Right forelimb (tissue), 1 donor: ENCODE results near the gene ZFR2.

Source experiments
- DNase-seq: peaks from one replicate; pipeline ENCODE4 v3.0.0-alpha.2; 2018

ZFR2 gene

DNA sequence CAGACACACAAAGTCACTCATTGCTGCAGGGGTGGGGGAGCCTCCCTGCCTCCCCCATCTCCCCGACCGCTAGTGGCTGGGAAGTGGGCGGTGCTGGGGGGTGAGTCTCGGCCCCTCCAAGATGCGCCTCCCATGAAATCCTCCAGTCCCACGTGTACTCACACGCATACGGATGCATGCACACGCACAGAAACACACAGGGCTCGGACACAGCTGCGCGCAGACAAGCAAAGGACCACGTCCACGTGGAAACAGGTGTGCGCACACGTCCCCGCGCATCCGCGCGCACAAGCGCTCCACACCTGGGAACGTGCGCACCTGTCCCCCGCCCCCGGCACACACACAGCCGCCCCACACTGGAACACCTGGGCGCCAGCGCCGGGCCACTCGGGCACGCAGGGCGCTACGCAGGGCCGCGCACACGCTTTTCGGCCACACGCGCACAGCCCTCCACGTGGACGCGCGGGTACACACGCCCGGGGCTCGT lies 83.3 kb downstream of the ZFR2 start:
- no peak for DNase-seq

DNA sequence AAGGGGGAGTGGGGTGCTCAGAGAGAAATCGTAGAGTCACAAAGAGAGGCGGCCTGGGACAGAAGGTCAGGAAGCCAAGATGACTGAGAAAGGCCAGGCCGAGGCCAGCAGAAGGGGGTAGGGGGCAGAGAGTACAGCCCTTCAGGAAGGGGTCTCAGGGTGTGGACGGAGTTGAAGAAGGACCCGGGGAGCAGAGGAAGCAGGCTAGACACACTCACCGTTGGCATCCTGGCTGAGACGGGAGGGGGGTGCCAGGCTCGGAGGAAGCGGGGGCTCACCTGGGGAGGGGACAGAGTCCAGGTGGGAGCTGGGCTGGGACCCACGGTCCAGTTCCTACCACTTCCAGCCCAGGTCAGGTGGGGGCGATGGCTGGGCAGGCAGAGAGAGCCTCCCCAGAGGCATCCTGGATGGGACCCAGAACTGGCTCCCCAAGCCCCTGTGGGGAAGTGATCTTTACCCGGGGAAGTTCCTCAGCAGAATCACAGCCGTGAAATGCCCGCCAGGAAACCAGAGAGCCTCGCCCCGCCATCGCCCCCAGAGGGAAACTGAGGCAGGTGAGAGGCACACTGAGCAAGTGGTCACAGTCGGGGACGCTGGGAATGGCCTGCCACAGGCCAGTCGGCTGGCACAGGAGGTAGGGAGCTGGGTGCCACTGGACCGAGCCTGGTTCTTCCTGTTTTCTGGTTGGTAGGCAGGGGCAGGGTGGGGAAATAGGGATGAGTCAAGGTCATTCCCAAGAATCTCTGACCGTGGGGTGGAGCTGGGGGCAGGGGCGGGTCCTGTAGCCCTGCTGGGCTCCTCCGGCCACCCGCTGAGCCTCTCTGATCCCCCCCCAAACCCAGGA lies 84.0 kb downstream of the ZFR2 start:
- no peak for DNase-seq

DNA sequence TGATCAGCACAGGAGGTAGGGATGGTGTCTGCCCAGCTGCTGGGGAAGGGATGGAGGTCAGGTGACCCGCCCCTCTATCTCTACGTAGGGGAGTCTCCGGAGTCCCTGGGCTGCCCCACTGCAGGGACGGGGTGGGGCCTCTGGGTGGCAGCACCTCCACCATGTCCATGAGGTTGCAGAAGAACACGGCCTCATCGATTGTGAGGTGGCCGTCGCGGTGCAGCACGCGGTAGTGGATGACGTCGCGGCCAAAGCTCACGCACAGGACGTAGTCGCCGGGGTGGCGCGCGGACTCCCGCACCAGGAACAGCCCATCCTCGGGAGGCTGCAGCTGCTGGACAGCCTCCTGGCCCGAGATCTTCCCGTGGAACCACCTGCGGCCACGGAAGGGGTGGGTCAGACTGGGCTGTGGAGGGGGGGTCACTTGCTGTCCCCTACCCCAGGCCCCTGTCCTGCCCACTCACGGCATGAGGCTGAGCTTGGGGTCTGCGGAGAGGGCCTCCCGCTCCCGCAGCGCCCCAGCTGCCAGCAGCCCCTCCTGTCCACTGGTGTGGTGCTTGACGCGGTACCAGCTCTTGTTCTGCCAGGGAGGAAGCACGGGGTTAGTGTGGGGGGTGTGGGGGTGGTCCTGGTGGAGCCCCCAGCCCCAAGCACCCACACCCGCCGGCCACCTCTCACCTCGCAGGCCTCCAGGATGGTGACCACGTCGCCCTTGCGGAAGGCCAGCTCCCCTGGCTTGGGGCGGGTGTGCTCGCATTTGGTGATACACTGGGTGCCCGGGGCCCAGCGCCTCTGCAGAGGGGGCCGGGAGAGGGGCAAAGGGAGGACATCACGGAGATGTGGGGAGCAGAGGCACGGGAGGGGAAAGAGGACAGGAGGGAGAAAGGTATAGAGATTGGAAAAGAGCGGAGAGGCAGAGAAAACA lies 84.9 kb downstream of the ZFR2 start:
- DNase-seq = no peak

DNA sequence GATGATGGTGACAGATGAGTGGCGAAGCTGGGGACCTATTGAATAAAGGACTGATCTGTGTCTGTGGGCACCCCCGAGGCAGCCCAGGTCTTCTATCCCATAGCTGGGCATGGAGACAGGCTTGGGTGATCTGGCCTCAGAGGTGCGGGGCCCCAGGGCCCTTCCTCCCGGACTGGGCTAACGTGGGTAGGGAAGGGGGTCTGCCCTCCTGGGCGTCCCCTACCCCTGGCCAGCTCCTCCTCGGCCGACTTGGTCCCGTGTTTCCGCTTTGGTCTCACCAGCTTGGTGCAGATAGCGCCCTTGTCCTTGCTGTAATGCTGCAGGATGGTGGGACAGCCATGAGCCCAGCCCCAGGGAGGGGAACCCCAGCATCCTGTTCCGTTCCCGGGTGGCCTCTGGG lies 85.9 kb downstream of the ZFR2 start:
- DNase-seq = no peak

DNA sequence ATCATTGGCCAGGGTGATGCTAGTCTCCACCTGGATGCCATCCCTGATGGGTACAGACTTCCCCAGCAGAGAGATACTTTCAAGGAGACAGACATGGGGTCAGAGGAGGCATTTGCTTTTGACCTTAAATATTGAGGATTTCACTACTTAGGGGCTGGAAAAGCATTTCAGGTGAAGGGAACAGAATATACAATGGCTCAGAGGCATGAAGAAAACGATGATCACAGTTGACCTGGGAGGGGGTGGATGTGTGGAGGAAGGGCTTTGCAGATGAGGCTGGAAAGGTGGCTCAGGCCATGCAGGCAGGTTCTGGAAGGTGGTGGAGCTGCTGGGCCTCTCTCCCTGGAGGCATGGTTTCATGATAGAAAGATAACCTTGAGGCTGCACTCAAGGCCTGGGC lies 86.5 kb downstream of the ZFR2 start:
- DNase-seq = no peak

DNA sequence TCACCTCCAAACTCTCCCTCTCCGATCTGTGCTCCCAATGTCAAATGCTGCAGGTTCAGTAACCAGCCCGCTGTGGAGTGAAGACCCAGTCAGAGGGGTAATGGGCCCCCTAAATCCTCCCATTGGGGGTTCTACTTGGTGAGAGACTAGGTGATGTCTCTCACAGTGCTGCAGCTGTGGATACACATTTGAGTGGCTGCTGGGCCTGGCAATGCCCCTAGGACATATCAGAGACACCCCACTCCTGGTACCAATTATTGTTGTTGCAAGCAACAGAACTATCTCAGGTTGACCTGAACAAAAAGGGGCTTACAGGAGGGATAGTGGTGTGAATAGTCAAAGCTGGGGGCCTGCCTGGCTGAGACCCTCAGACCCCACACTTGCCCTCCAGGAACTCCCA lies 87.2 kb downstream of the ZFR2 start:
- DNase-seq = no peak

DNA sequence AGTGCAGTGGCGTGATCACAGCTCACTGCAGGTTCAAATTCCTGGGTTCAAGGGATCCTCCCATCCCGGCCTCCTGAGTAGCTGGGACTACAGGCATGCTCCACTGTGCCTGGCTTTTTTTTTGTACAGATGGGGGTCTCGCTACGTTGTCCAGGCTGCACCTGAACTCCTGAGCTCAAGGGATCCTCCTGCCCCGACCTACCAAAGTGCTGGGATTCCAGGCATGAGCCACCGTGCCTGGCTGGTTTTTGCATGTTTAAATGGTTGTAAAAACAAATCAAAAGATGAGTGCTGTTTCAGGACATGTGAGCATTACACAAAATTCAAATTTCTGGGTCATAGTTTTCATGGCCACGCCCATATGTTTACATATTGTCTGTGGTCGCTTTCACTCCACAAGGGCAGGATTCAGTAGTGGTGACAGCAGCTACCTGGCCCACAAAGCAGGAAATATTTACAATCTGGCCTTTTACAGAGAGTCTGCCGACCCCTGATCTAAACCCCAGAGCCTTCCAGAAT lies 88.0 kb downstream of the ZFR2 start:
- DNase-seq = no peak

DNA sequence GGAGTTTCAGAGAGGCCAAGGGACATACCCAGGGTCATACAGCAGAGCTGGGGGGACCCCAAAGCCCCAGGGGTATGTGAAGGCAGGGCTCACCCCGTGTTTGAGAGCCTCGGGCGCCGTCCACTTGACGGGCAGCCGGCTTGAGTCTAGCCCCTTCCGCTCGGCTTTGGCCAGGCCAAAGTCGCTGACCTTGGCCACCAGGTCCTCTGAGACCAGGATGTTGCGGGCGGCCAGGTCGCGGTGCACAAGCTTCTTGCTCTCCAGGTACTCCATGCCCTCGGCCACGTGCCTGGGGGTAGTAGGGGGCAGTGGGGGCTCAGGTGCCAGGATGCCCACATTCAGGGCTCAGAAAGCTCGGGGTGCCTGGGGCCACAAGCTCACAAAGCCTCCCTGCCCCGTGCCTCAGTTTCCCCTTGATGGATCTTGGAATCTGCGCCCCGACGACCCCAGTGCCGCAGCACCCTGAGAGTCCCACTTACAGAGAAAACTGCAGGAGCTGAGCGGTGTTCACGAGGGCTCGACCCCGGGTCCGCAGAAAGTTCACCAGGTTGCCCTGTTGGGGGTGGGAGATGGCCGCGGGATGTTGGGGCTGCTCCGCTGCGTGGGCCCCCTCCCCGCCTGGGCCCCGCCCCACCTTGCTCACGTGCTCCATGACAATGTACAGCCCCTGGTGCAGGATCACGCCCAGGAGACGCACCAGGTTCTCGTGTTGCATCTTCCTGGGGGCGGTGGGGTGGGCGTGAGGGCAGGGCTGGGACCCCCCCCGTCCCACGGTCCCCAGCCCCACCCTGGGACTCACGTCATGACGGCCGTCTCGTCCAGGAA lies 89.7 kb downstream of the ZFR2 start:
- DNase-seq = no peak

DNA sequence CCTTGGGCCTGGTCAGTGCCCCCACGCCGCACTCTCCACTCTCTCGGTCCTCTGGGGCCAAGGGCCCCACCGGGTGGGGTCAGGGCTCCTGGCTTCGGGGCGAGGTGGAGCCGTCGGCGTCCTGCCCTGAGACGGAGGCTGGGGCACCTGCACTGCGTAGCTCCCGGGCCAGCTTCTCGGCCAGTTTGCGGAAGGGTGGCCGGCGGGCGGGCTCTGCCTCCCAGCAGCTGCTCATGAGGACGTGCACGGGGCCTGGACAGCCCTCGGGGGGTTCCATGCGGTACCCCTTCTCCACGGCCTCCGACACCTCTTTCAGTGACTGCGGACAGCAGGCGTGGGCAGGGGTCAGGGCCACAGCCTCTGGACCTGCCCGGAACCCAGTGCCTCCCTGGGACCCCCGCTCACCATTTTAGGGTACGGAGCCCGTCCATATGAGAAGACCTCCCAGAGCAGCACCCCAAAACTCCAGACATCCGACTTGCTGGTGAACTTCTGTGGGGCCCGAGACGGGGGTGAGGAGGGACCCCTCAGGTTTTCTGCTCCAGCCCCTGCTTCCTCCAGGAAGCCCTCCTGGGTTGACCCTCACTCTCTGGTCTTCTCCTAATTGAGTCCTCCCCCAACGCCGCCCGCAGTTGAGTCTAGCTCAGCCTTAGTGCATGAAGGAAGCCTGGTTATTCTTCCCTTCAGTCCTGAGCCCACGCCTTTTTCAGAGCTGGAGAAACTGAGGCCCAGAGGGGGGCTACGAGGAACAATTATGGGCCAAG lies 90.6 kb downstream of the ZFR2 start:
- DNase-seq = no peak

DNA sequence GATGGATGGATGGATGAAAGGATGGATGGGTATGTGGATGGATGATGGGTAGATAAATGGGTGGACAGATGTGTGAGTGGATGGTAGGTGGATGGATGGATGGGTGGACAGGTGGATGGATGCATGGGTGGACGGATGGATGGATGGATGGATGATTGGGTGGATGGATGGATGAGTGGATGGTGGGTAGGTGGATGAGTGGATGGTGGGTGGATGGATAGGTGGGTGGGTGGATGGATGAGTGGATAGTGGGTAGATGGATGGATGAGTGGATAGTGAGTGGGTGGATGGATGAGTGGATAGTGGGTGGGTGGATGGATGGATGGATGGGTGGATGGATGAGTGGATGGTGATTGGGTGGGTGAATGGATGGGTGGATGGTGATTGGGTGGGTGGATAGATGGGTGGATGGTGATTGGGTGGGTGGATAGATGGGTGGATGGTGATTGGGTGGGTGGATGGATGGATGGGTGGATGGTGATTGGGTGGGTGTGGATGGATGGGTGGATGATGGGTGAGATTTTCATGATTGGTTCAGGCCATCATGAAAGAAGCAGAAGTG lies 92.3 kb downstream of the ZFR2 start:
- no peak for DNase-seq

DNA sequence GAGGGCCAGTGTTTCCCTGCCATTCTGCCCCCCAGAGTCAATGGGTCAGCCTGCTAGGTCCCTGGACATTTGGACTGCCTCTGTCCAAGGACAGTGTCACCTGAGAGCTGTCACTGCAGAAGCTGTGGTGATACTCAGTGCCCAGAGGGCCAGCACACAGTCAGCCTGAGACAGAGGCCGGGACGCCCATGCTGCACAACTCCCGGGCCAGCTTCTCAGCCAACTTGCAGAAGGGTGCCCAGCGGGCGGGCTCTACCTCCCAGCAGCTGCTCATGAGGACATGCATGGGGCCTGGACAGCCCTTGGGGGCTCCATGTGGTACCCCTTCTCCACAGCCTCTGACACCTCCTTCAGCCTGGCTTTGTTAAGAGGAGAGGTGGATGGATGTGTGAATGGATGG lies 93.0 kb downstream of the ZFR2 start:
- no peak for DNase-seq

DNA sequence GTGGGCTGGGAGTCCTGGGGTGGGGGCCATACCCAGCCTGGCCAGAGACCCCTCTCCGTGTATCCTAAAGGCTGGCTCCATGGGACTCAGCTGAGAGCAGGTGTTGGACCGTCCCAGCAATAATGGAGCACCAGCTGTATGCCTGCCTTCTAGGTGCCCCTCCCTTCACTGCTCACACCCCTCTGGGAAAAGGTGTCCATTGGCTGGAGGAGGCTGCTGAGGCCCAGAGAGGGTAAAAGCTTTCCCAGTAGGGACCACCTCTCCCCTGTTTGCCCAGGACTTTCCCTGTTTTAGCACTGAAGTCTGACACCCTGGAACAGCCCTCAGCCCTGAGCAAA lies 93.5 kb downstream of the ZFR2 start:
- DNase-seq = no peak

DNA sequence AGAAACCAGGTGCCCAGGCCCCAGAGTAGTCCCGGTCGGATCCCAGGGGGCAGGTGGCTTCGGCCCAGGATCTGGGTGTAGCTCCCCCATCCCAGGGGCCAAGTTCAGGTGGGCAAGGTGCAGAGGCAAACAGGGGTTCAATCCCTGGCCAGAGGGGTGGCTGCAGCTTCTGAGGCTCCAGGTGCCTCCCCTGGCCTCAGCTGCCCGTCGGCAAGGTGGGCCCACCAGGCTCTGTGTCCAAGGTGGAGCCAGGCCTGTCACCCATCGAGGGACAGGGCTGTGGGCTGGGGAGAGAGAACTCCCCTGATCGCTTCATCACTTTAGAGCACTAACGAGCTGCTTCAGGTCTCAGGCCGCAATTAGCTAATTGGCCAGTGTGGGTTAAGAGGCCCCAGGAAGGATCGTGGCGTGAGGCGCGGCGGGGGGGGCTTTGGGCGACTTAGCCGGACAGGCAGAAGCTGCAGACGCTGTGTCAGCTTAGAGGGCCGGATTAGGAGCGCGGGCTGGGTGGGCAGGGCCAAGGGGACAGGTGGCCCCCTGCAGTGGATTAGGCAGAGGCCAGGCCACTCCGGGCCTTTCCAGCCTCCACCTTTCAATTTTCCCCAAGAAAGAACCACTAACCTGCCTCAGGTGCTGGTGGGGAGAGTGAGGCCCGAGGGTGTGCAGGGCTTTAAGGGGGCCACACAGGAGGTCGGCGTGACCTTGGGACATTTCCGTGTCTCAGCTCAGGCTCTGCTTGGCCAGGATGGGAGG lies 94.0 kb downstream of the ZFR2 start:
- DNase-seq = no peak

DNA sequence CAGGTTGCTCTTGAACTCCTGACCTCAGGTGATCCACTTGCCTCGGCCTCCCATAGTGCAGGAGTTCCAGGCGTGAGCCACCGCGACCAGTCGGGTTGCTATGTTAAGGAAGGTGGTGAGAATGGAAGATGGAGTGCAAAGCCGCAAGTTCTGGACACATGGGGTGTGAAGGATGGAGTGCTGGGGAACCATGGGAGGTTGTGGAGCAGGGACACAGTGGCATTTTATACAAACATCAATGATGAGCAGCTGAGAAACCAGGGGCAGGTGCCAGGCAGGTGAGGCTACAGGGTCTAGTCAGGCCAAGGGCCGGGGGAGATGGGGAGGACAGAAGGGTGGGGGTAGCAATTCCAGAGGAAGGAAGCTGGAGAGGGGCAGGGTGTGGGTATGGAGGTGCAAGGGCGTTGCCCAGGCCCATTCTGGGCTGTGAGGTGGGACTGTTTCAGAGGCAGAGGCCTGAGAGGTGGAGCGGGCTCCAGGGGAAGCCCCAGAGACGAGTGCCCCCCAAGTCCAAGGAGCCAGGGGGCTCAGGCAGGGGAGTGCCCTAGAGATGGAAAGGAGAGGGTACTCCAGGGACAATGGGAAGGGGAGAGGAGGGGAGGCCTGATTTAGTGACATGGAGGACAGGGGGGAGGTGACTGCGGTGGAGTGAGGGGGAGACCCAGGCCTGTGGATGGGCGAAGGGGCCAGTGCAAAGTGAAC lies 94.9 kb downstream of the ZFR2 start:
- no peak for DNase-seq

DNA sequence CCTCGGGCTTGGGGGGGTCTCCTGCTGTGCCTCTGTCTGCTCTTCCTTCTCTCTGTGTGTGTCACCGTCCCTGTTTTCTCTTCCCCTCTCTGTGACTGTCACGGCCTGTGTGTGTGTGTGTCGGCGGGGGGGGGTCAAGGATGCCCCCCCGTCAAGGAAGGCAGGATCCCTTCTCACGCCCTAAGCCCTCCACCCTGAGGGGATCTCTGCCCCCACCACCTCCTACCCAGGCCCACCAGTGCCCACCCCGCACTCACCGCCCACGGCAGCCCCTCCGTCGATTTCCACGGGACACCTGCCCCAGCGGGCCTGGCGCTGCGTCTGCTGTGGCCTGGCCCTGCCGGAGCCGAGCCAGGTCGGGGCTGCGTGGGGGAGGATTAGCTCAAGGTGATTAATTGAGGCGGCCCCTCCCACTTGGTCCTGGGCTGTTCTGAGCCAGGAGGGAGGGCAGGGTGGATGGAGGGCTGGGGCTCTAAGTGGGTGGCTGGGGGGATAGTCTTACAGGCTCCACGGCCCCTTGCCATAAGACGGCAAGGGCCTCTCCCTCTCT lies 96.9 kb downstream of the ZFR2 start, which contains the start of gene RAX2:
Gene RAX2 (minus strand): TSS at position 323 of the 550 bp plus-strand sequence. CDS start 486 bp downstream, outside the sequence.
- DNase-seq = no peak

DNA sequence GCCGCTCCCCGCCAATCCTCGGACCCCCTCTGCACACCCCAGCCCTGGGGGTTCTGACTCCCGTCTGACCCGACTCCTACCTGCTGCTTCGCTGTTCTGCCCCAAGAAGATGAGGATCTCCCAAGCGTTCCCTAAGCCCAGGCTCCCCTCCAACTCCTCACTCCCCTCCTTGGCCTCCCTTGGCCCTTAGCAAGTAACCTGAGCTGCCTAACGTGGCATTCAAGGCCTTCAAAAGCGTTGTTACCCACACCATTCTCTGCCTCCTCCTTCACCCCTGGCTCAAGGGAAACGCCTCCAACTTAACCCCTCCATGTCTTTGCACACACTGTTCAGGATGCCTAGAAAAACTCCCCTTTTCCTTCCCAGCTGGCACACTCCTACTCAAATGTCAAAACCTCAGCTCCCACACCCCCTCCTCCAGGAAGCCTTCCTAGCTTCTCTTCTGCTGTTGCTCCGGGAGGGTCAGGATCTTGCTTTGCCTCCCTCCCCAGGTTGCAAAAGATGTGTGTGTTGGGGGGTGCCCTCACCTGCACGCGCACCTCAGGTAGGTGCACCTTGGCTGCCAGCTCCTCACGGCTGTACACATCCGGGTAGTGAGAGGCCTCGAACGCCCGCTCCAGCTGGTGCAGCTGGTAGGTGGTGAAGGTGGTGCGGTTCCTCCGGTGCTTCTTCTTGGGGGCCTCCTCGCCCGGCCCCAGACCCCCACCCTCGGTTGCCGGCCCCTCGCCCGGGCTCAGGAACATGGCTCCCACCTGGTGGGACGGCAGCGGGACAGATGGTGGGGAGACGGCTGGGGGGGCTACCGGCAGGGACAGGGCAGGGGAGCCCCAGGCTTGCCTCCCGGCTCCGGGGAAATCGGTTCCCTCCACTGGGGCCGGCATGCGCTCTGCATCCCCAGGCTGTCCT lies 97.6 kb downstream of the ZFR2 start:
- no peak for DNase-seq

DNA sequence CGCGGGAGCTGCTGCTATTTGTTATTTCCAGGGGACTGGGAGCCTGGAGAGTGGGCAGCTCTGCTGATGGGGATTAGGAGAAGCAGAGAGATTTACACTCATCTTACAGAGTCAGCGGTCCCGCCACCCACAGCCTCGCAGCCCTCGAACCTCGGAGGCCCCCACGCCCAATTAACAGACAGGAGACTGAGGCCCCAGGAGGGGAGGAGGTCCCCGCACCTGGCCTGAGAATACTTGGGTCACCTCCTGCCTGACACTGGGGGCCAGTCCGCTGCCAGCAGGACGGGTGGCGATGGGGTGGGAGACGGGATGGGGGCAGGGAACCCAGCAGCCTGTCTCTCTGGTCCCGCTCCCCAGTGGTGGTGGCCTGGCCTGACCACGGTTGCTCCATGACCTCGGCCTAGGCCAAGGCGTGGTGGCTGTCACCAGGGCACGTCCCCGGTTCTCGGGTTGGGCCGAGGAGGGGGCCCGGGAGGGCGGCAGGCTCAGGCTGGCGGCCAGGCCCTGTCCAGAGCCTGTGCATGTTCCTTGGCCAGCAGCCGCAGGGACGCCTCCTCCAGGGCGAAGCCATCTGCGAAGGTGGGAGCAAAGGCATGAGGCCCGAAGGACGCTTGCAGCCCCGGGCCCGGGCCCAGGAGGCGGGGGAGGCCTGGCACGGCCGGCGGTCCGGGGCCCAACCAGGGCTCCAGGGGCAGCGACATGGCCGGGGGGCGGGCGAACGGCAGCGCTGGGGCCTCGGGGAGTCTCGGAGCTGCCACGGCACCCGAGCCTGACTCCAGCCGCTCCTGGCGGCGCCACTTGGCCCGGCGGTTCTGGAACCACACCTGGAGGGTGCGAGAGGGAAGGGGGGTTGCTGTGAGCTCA lies 98.5 kb downstream of the ZFR2 start:
- no peak for DNase-seq

DNA sequence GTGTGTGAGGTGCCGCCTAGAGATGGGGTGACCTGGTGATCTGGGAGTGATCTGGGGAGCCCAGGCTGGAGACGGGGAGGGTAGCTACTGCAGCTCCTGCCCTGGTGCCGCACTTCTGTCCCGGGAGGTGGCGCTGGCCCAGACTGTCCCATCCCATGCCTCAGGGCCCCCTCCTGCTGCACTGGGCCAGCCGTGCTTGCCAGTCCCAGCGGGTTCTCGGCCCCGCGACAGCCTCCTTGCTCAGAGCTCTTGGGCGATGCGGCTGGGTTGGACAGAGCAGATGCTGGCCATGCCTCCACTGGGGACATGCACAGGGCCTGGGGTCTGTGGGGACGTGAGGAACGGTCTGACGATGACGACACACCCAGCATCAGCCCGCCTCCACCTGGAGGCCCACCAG lies 99.3 kb downstream of the ZFR2 start:
- no peak for DNase-seq
